B cell (primary cell): Measurements from ENCODE around the gene ATG13. TPM values are rescaled to one million over a fixed set of nuclear protein-coding genes. Genes with fewer than 3 reads are reported as not detected.

Experiments used
- ATAC-seq: fragments of 200-7000 bp; cut with Tn5 transposase; one replicate; pipeline ENCODE4 v1.10.0; 2021; ENCODE audit warnings: low read depth, mild to moderate bottlenecking, moderate number of reproducible peaks, moderate library complexity
- CTCF ChIA-PET: fragments of 350-600 bp; sonication (Branson Sonifier 250); formaldehyde crosslinking; loops from one replicate; lab custom pipeline; 2021; ENCODE audit warnings: antibody characterized with exemption, inconsistent platforms; lab: Charles Lee
- POLR2A ChIA-PET: fragments of 350-600 bp; sonication (Branson Sonifier 250); formaldehyde crosslinking; loops from one replicate; lab custom pipeline; 2021; ENCODE audit warnings: antibody characterized with exemption; lab: Charles Lee
- DNase-seq: peaks from one replicate; pipeline ENCODE4 v3.0.0; 2013
- H2AFZ ChIP-seq: 2 replicates; pipeline ENCODE4 v1.6.1; 2012; ENCODE audit warnings: mild to moderate bottlenecking, low read depth, low read length; ENCODE audit not compliant: insufficient read depth, poor library complexity, severe bottlenecking
- H3K27ac ChIP-seq, 2 donors: 1 replicate in 1 of 2; 2 replicates in 1 of 2; pipeline ENCODE4 v1.5.1; 2012 to 2013; ENCODE audit warnings: low read length in 2 of 2, mild to moderate bottlenecking in 2 of 2, moderate library complexity in 1 of 2
- H3K27me3 ChIP-seq, 4 experiments: fragments of 200-600 bp in 1 of 4; sonication (generic) in 1 of 4; replicated peaks in 1 of 4; 1 replicate in 2 of 4; 2 replicates in 2 of 4; pipeline versions ENCODE4 v1.6.1 to v1.7.0; 2013 to 2016; ENCODE audit warnings: low read length in 3 of 4, mild to moderate bottlenecking in 2 of 4, mixed read lengths in 1 of 4, moderate library complexity in 1 of 4; ENCODE audit not compliant: insufficient read depth in 4 of 4, control insufficient read depth in 3 of 4; ENCODE audit errors: control extremely low read depth in 1 of 4
- H3K36me3 ChIP-seq, 2 experiments: replicated peaks in 1 of 2; 1 replicate in 1 of 2; 2 replicates in 1 of 2; pipeline versions ENCODE4 v1.6.1 to v1.7.1; 2013; ENCODE audit warnings: low read length in 1 of 2; ENCODE audit not compliant: insufficient read depth in 2 of 2, control insufficient read depth in 1 of 2; ENCODE audit errors: control extremely low read depth in 1 of 2, extremely low read depth in 1 of 2
- H3K4me1 ChIP-seq, 2 donors: fragments of 200-600 bp in 1 of 2; sonication (generic) in 1 of 2; 1 replicate in 1 of 2; 2 replicates in 1 of 2; pipeline versions ENCODE4 v1.5.1 to v1.6.1; 2013 to 2017; ENCODE audit warnings: low read length in 2 of 2; ENCODE audit not compliant: control insufficient read depth in 2 of 2, insufficient read depth in 2 of 2
- H3K4me2 ChIP-seq: replicated peaks from 2 replicates; pipeline ENCODE3; 2012; ENCODE audit warnings: mild to moderate bottlenecking, low read depth, low read length; ENCODE audit not compliant: poor library complexity, severe bottlenecking
- H3K4me3 ChIP-seq, 5 experiments: fragments of 200-600 bp in 1 of 5; sonication (generic) in 1 of 5; 1 replicate in 3 of 5; 2 replicates in 2 of 5; pipeline versions ENCODE4 v1.5.1 to v1.7.0; 2011 to 2016; ENCODE audit warnings: low read length in 4 of 5, mild to moderate bottlenecking in 4 of 5, low read depth in 2 of 5, control low read depth in 1 of 5, moderate library complexity in 1 of 5; ENCODE audit not compliant: insufficient read depth in 1 of 5; ENCODE audit errors: control extremely low read depth in 1 of 5, extremely low read depth in 1 of 5
- H3K79me2 ChIP-seq: fragments of 200-600 bp; sonication (generic); one replicate; pipeline ENCODE4 v1.6.0; 2016; ENCODE audit warnings: low read length; ENCODE audit not compliant: control insufficient read depth, insufficient read depth
- H3K9ac ChIP-seq: fragments of 200-600 bp; sonication (generic); 2 replicates; pipeline ENCODE4 v1.6.1; 2017; ENCODE audit warnings: mild to moderate bottlenecking, low read length, moderate library complexity
- H3K9me3 ChIP-seq, 3 donors: one replicate each; pipeline versions ENCODE4 v1.6.1 to v1.7.1; 2013; ENCODE audit warnings: low read length in 2 of 3; ENCODE audit not compliant: control insufficient read depth in 2 of 3, insufficient read depth in 1 of 3; ENCODE audit errors: control extremely low read depth in 1 of 3
- H4K20me1 ChIP-seq: 2 replicates; pipeline ENCODE4 v1.6.0; 2012; ENCODE audit warnings: mild to moderate bottlenecking, low read length; ENCODE audit not compliant: insufficient read depth, control insufficient read depth, poor library complexity, severe bottlenecking
- H3K27ac Mint-ChIP-seq: one replicate; pipeline ENCODE4 v1.8.0; 2021; ENCODE audit warnings: mixed read lengths
- H3K27me3 Mint-ChIP-seq: one replicate; pipeline ENCODE4 v1.8.0; 2021; ENCODE audit warnings: mixed read lengths
- H3K4me1 Mint-ChIP-seq: one replicate; pipeline ENCODE4 v1.8.0; 2021; ENCODE audit warnings: mixed read lengths
- H3K4me3 Mint-ChIP-seq: one replicate; pipeline ENCODE4 v1.8.0; 2021; ENCODE audit warnings: mixed read lengths
- H3K9me3 Mint-ChIP-seq: one replicate; pipeline ENCODE4 v1.8.0; 2022; ENCODE audit warnings: mixed read lengths; ENCODE audit not compliant: insufficient read depth
- CTCF ChIP-seq: fragments of 200-600 bp; IDR thresholded peaks from one replicate; pipeline ENCODE4 v1.8.0; 2022; ENCODE audit warnings: antibody characterized with exemption, mild to moderate bottlenecking
- EZH2 ChIP-seq: IDR thresholded peaks from 2 replicates; pipeline ENCODE4 v1.6.1; 2012; ENCODE audit warnings: borderline replicate concordance, low read depth, mild to moderate bottlenecking, moderate library complexity, low read length; ENCODE audit not compliant: insufficient read depth, poor library complexity, severe bottlenecking
- WGBS: methylation state at CpG from one replicate; pipeline ENCODE4 v1.1.5; 2013; ENCODE audit warnings: missing lambda C conversion rate; ENCODE audit not compliant: insufficient coverage; 5-methylcytosine and 5-hydroxymethylcytosine counted together
- intact Hi-C: fragments of 100-400 bp; cut with micrococcal nuclease; formaldehyde crosslinking; loops from one replicate; pipeline ENCODE4 v1.10.0; 2022
- polyA plus RNA-seq: library from polyadenylated mRNA; depleted of rRNA; stranded (reverse); fragments of >200 nt; gene quantifications from 2 replicates; pipeline ENCODE4 v1.2.3, GENCODE V29; 2012
- total RNA-seq, 2 donors: library from RNA; stranded (reverse); fragments of 120-200 nt in 1 of 2; gene quantifications; 1 replicate in 1 of 2; 2 replicates in 1 of 2; pipeline versions ENCODE4 v1.2.3 to v1.2.4, GENCODE V29; 2013 to 2022

The ATG13 gene
- total and polyA plus RNA-seq, 2 donors (not counting 1 experiment from before 2014, with no cell fraction given), result 48.5 to 88.8 TPM

GRCh38 chr11:46697303-46697702 is 80.0 kb downstream of the ATG13 start:
- Histone ChIP-seq H3K4me2 (no peak overlapping the region), H3K79me2 (peaks cover 88% of the 10 kb centered on the region), H3K4me3 (no peak overlapping the region), H3K9ac (no peak overlapping the region), H3K9me3 (no peaks in the 10 kb centered on the region), H3K36me3 (peaks cover 5 to 38% of the 10 kb centered on the region in 2 experiments), H3K27ac (no peak overlapping the region), H3K4me1 (peaks cover 26 to 32% of the 10 kb centered on the region in 2 donors), H4K20me1 (peaks cover 62% of the 10 kb centered on the region), H3K27me3 (no peaks in the 10 kb centered on the region), H2AFZ (no peak overlapping the region)
- H3K27ac Mint-ChIP-seq, result no peak overlapping the region
- H3K27me3 Mint-ChIP-seq, result no peaks in the 10 kb centered on the region
- no peak overlapping the region for H3K4me3 Mint-ChIP-seq
- POLR2A ChIA-PET, result no interaction called here
- no peak for TF ChIP-seq CTCF
- intact Hi-C loops, result no loop called here
- ATAC-seq, result no peak
- no peaks in the 10 kb centered on the region for H3K9me3 Mint-ChIP-seq
- no peak for DNase-seq
- H3K4me1 Mint-ChIP-seq, result peaks cover 38% of the 10 kb centered on the region
- CTCF ChIA-PET, result no interaction called here
- 96% methylated on average over 3 of the region's 3 CpGs for WGBS

- no peak for DNase-seq
- H2AFZ ChIP-seq, result no peak overlapping the region
- Mint-ChIP-seq H3K27ac (no peak overlapping the region), H3K4me1 (peaks cover 42% of the 10 kb centered on the region), H3K9me3 (no peaks in the 10 kb centered on the region), H3K4me3 (no peak overlapping the region), H3K27me3 (no peaks in the 10 kb centered on the region)
- no peaks in the 10 kb centered on the region for H3K27me3 ChIP-seq
- CTCF ChIA-PET, result no interaction called here
- peaks cover 5 to 40% of the 10 kb centered on the region in 2 experiments for H3K36me3 ChIP-seq
- no peak for ATAC-seq
- peaks cover 62% of the 10 kb centered on the region for H4K20me1 ChIP-seq
- H3K9me3 ChIP-seq, result no peaks in the 10 kb centered on the region
- peaks cover 91% of the 10 kb centered on the region for H3K79me2 ChIP-seq
- no peak overlapping the region for H3K27ac ChIP-seq
- intact Hi-C loops, result no loop called here
- POLR2A ChIA-PET, result interaction anchor here (1.0 kb wide), 1 partner anchor 14 kb away, joined by 5 read pairs; no protein-coding TSS in a partner anchor
- no peak overlapping the region for H3K4me2 ChIP-seq
- no peak overlapping the region for H3K4me3 ChIP-seq
- H3K9ac ChIP-seq, result no peak overlapping the region
- TF ChIP-seq CTCF (no peak), EZH2 (no peak)
- 100% methylated on average over 1 of the region's 2 CpGs for WGBS
- peaks cover 30 to 36% of the 10 kb centered on the region in 2 donors for H3K4me1 ChIP-seq
Observed at GRCh38 chr11:46697723-46698122, 80.4 kb downstream of the ATG13 start.
